Suprapubic skin (tissue), 4 donors: ENCODE results near the gene TYROBP. TPM values are rescaled to one million over a fixed set of nuclear protein-coding genes. Genes with fewer than 3 reads are reported as not detected.

Experiments
- DNase-seq, 2 donors: peaks; one replicate each; pipeline ENCODE4 v3.0.0-alpha.2; 2019; ENCODE audit warnings: low spot score in 2 of 2
- H3K27ac ChIP-seq: fragments of 200-600 bp; sonication (generic); one replicate; pipeline ENCODE4 v1.5.1; 2019
- H3K27me3 ChIP-seq: fragments of 200-600 bp; sonication (generic); one replicate; pipeline ENCODE4 v1.5.1; 2019
- H3K36me3 ChIP-seq: fragments of 200-600 bp; sonication (generic); one replicate; pipeline ENCODE4 v1.5.1; 2019
- H3K4me1 ChIP-seq: fragments of 200-600 bp; sonication (generic); one replicate; pipeline ENCODE4 v1.5.1; 2019
- H3K4me3 ChIP-seq: fragments of 200-600 bp; sonication (generic); one replicate; pipeline ENCODE4 v1.5.1; 2019; ENCODE audit warnings: mild to moderate bottlenecking
- H3K9me3 ChIP-seq: fragments of 200-600 bp; sonication (generic); one replicate; pipeline ENCODE4 v1.5.1; 2019
- EP300 ChIP-seq: sonication (generic); formaldehyde crosslinking; IDR thresholded peaks from one replicate; pipeline ENCODE4 v1.6.1; 2017; ENCODE audit warnings: antibody characterized with exemption
- POLR2A ChIP-seq, 2 donors: fragments of 450-650 bp; IDR thresholded peaks; one replicate each; pipeline ENCODE4 v1.6.1; 2017; ENCODE audit warnings: antibody characterized with exemption in 2 of 2, mild to moderate bottlenecking in 2 of 2, moderate library complexity in 2 of 2
- POLR2AphosphoS5 ChIP-seq, 3 donors: sonication (generic); formaldehyde crosslinking; IDR thresholded peaks; one replicate each; pipeline ENCODE4 v1.6.1; 2017; ENCODE audit warnings: antibody characterized with exemption in 3 of 3
- WGBS: methylation state at CpG from one replicate; pipeline ENCODE4 v1.1.5; 2018; 5-methylcytosine and 5-hydroxymethylcytosine counted together
- total RNA-seq, 4 donors: library from RNA; depleted of rRNA; stranded (reverse); fragments of >200 nt; gene quantifications; one replicate each; pipeline ENCODE4 v1.1.0, GENCODE V29; 2016
- TF ChIP-seq, protein P1 (sequence below), 2 donors: fragments of 200-600 bp in 1 of 2; fragments of 450-650 bp in 1 of 2; sonication (generic) in 1 of 2; IDR thresholded peaks; one replicate each; pipeline ENCODE4 v1.5.1; 2016 to 2019; ENCODE audit warnings: antibody characterized with exemption in 2 of 2, mild to moderate bottlenecking in 1 of 2, moderate library complexity in 1 of 2

Gene TYROBP
- total RNA-seq, 4 donors from 2014 or later: 12.4 to 29.4 (median 15.6) TPM

DNA sequence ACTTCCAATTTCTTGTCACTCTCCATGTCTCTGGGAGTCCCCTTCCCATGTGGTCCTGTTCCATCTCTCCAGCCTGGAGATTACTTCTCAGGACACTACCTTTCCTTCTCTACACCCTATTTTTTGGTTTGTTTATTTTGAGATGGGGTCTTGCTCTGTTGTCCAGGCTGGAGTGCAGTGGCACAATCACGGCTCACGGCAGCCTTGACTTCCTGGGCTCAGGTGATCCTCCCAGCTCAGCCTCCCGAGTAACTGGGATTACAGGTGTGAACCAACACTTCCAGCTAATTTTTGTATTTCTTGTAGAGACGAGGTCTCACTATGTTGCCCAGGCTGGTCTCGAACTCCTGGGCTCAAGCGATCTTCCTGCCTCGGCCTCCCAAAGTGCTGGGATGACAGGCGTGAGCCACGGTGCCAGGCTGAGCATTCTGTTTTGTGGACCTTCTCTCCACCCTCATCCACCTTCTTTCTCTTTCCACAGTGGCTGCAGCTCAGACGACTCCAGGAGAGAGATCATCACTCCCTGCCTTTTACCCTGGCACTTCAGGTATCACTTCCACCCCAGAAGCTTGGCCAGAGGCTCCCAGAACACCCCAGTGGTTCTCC is 5.1 kb downstream of the TYROBP start:
- Histone ChIP-seq H3K4me3 (peak overlapping the region; percentile 21), H3K4me1 (peaks cover 44% of the 10 kb centered on the region), H3K27ac (peak overlapping the region; percentile 11), H3K36me3 (no peaks in the 10 kb centered on the region), H3K27me3 (no peaks in the 10 kb centered on the region), H3K9me3 (no peaks in the 10 kb centered on the region)
- TF ChIP-seq EP300 (no peak), POLR2AphosphoS5 (IDR thresholded peaks at IDR 0.05) (no peak), POLR2A (IDR thresholded peaks at IDR 0.05) (no peak)
- 57% methylated on average over 9 of the region's 10 CpGs for WGBS
- DNase-seq: no peak

DNA sequence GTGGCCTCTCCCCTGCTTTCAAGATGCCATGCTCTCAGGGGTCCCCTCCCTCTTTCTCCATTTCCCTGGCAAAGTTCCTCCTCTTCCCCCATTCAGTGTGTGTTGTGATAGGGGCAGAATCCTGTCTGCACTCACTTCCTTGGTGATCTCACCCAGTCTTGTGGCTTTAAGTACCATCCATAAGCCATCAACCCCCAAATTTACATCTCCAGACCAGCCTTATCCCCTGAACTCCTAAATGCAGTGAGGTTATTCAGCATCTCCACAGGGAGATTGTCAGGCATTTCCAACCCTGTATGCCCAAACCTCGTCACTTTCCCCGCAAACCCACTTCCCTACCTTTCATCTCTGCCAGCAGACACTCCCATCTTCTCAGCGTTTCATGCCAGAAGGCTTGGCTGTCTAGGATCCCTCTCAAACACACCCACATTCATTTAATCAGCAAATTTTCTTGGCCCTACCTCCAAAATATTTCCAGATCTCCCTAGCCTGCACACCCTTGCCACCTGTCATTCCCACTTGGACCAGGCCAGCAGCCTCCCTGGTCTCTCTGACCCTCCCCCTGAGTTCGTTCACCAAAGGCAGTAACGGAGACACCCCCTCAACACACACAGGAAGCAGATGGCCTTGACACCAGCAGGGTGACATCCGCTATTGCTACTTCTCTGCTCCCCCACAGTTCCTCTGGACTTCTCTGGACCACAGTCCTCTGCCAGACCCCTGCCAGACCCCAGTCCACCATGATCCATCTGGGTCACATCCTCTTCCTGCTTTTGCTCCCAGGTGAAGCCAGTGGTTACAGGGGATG is 6.0 kb downstream of the TYROBP start, which contains the start of gene HCST:
TSS of gene HCST (plus strand) at position 676 of the 808 bp plus-strand sequence. CDS start at position 741, 65 bp downstream.
- 17% methylated on average over 6 of the region's 6 CpGs for WGBS
- peaks cover 52% of the 10 kb centered on the region for H3K4me1 ChIP-seq

GRCh38 chr19:35901055-35901644 is 6.9 kb downstream of the TYROBP start:
- no peak for TF ChIP-seq EP300
- TF ChIP-seq, protein P1, sequence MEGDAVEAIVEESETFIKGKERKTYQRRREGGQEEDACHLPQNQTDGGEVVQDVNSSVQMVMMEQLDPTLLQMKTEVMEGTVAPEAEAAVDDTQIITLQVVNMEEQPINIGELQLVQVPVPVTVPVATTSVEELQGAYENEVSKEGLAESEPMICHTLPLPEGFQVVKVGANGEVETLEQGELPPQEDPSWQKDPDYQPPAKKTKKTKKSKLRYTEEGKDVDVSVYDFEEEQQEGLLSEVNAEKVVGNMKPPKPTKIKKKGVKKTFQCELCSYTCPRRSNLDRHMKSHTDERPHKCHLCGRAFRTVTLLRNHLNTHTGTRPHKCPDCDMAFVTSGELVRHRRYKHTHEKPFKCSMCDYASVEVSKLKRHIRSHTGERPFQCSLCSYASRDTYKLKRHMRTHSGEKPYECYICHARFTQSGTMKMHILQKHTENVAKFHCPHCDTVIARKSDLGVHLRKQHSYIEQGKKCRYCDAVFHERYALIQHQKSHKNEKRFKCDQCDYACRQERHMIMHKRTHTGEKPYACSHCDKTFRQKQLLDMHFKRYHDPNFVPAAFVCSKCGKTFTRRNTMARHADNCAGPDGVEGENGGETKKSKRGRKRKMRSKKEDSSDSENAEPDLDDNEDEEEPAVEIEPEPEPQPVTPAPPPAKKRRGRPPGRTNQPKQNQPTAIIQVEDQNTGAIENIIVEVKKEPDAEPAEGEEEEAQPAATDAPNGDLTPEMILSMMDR (IDR thresholded peaks at IDR 0.05): no peak
- no peak for TF ChIP-seq POLR2A (IDR thresholded peaks at IDR 0.05)
- TF ChIP-seq POLR2AphosphoS5 (IDR thresholded peaks at IDR 0.05): no peak
- Histone ChIP-seq H3K27ac (peak overlapping the region; percentile 71), H3K4me3 (peak overlapping the region; percentile 70), H3K27me3 (no peaks in the 10 kb centered on the region), H3K36me3 (peaks cover 11% of the 10 kb centered on the region), H3K9me3 (no peaks in the 10 kb centered on the region), H3K4me1 (peaks cover 47% of the 10 kb centered on the region)
- 70% methylated on average over 2 of the region's 2 CpGs for WGBS
- no peak for DNase-seq

More for the DNA sequence above, 6.0 kb downstream of the TYROBP start, which contains the start of gene HCST:
- Histone ChIP-seq H3K27ac (peak within 1 kb of the TSS; percentile 71), H3K36me3 (peaks cover 1% of the 10 kb centered on the region), H3K9me3 (no peaks in the 10 kb centered on the region), H3K27me3 (no peaks in the 10 kb centered on the region), H3K4me3 (peak within 1 kb of the TSS; percentile 21)
- no peak for TF ChIP-seq POLR2AphosphoS5 (IDR thresholded peaks at IDR 0.05)
- no peak for TF ChIP-seq EP300
- TF ChIP-seq POLR2A (IDR thresholded peaks at IDR 0.05): no peak
- TF ChIP-seq, protein P1 (IDR thresholded peaks at IDR 0.05): no peak
- no peak for DNase-seq

DNA sequence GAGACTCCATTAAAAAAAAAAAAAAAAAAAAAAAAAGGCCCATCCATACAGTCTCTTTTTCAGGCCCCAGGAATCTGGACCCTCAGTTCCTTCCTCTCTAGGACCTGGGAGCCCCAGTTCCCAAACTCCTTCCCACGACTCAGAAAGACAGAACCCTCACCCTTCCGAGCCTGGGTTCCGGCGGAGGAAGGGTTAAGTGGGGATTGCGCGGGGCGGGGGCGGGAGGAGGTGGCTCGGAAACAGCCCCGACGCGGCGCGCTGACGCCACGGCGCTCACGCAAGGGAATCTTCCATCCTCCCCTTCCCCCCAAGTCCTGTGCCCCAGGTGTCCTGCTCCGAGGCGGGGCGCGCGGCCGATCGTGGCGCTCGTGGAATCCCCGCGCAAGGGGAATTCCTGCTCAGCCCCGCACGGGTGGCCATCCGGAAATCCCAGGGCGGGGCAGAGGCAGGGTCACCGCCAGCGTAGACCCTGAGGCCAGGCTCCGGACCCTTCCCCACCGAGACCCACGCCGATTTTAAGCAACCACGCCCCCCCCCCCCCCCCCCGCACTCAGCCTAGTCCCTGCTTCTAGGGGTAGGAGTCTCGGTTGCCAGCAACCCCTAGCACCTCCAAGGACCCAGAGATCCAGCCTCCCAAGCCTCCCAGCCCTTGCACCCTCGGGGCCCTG is 8.4 kb downstream of the TYROBP start:
- H3K9me3 ChIP-seq: no peaks in the 10 kb centered on the region
- peak; percentile 81 to 88 for DNase-seq
- peak overlapping the region; percentile 71 for H3K27ac ChIP-seq
- no peak for TF ChIP-seq POLR2A (IDR thresholded peaks at IDR 0.05)
- TF ChIP-seq POLR2AphosphoS5 (IDR thresholded peaks at IDR 0.05): no peak
- no peak for TF ChIP-seq EP300
- TF ChIP-seq, protein P1 (IDR thresholded peaks at IDR 0.05): no peak
- peaks cover 47% of the 10 kb centered on the region for H3K4me1 ChIP-seq
- peak overlapping the region; percentile 70 for H3K4me3 ChIP-seq
- under 1% methylated on average over 37 of the region's 43 CpGs for WGBS
- H3K36me3 ChIP-seq: peaks cover 25% of the 10 kb centered on the region
- no peaks in the 10 kb centered on the region for H3K27me3 ChIP-seq

GRCh38 chr19:35898499-35898809 is 9.6 kb downstream of the TYROBP start:
- peaks cover 38% of the 10 kb centered on the region for H3K36me3 ChIP-seq
- no peaks in the 10 kb centered on the region for H3K9me3 ChIP-seq
- H3K4me1 ChIP-seq: peaks cover 40% of the 10 kb centered on the region
- WGBS: 2% methylated on average over 6 of the region's 17 CpGs
- H3K4me3 ChIP-seq: peak overlapping the region; percentile 70
- no peaks in the 10 kb centered on the region for H3K27me3 ChIP-seq
- peak overlapping the region; percentile 71 for H3K27ac ChIP-seq
- no peak for DNase-seq
- TF ChIP-seq EP300: no peak
- TF ChIP-seq, protein P1 (IDR thresholded peaks at IDR 0.05): no peak
- TF ChIP-seq POLR2A (IDR thresholded peaks at IDR 0.05): no peak
- TF ChIP-seq POLR2AphosphoS5 (IDR thresholded peaks at IDR 0.05): no peak
